Astrocyte (in vitro differentiated cells and primary cell): Measurements from ENCODE around the gene B4GALNT2. TPM values are rescaled to one million over a fixed set of nuclear protein-coding genes. Genes with fewer than 3 reads are reported as not detected.

Source experiments
- DNase-seq: peaks from one replicate; pipeline ENCODE4 v3.0.0-alpha.2; 2010; ENCODE audit warnings: low read depth
- FAIRE-seq: peaks from 2 replicates; lab custom pipeline; 2011; peaks lifted over from hg19 to GRCh38; lab: Jason Lieb, UNC
- H2AFZ ChIP-seq: 2 replicates; pipeline ENCODE4 v1.6.0; 2012; ENCODE audit warnings: low read depth, low read length, inconsistent platforms
- H3K27ac ChIP-seq: 2 replicates; pipeline ENCODE4 v1.5.1; 2011; ENCODE audit warnings: low read depth, low read length, inconsistent platforms
- H3K27me3 ChIP-seq: 2 replicates; pipeline ENCODE4 v1.6.0; 2011; ENCODE audit warnings: low read length, inconsistent platforms; ENCODE audit not compliant: insufficient read depth
- H3K36me3 ChIP-seq: 2 replicates; pipeline ENCODE4 v1.5.1; 2011; ENCODE audit warnings: low read length, inconsistent platforms; ENCODE audit not compliant: insufficient read depth
- H3K4me1 ChIP-seq: 2 replicates; pipeline ENCODE4 v1.5.1; 2011; ENCODE audit warnings: low read length, inconsistent platforms; ENCODE audit not compliant: insufficient read depth
- H3K4me2 ChIP-seq: 2 replicates; pipeline ENCODE4 v1.6.0; 2012; ENCODE audit warnings: low read length, inconsistent platforms
- H3K4me3 ChIP-seq: 2 replicates; pipeline ENCODE4 v1.5.1; 2011; ENCODE audit warnings: low read depth, mild to moderate bottlenecking, low read length, inconsistent platforms; ENCODE audit not compliant: insufficient read depth
- H3K79me2 ChIP-seq: 2 replicates; pipeline ENCODE4 v1.6.0; 2012; ENCODE audit warnings: mild to moderate bottlenecking, low read length, inconsistent platforms; ENCODE audit not compliant: insufficient read depth
- H3K9ac ChIP-seq: 2 replicates; pipeline ENCODE4 v1.6.0; 2012; ENCODE audit warnings: mild to moderate bottlenecking, low read length, inconsistent platforms
- H3K9me3 ChIP-seq: 2 replicates; pipeline ENCODE4 v1.5.1; 2012; ENCODE audit warnings: low read depth, mild to moderate bottlenecking, low read length, inconsistent platforms; ENCODE audit not compliant: insufficient read depth
- H4K20me1 ChIP-seq: 2 replicates; pipeline ENCODE4 v1.6.0; 2012; ENCODE audit warnings: low read length, inconsistent platforms; ENCODE audit not compliant: insufficient read depth
- H3K27ac Mint-ChIP-seq: one replicate; pipeline ENCODE4 v1.8.0; 2021; ENCODE audit warnings: mild to moderate bottlenecking, mixed read lengths; ENCODE audit not compliant: unreplicated experiment
- H3K27me3 Mint-ChIP-seq: one replicate; pipeline ENCODE4 v1.8.0; 2021; ENCODE audit warnings: low read depth, mixed read lengths; ENCODE audit not compliant: unreplicated experiment
- H3K36me3 Mint-ChIP-seq: one replicate; pipeline ENCODE4 v1.8.0; 2021; ENCODE audit warnings: low read depth, mixed read lengths; ENCODE audit not compliant: unreplicated experiment
- H3K4me1 Mint-ChIP-seq: one replicate; pipeline ENCODE4 v1.8.0; 2021; ENCODE audit warnings: low read depth, mixed read lengths; ENCODE audit not compliant: unreplicated experiment
- H3K4me3 Mint-ChIP-seq: one replicate; pipeline ENCODE4 v1.8.0; 2021; ENCODE audit warnings: mild to moderate bottlenecking, moderate library complexity, mixed read lengths; ENCODE audit not compliant: unreplicated experiment
- H3K9me3 Mint-ChIP-seq: one replicate; pipeline ENCODE4 v1.8.0; 2021; ENCODE audit warnings: mild to moderate bottlenecking, mixed read lengths; ENCODE audit not compliant: unreplicated experiment
- EZH2 ChIP-seq: IDR thresholded peaks from 2 replicates; pipeline ENCODE4 v1.6.1; 2012; ENCODE audit warnings: mild to moderate bottlenecking, low read length, inconsistent platforms; ENCODE audit not compliant: insufficient read depth
- total RNA-seq: library from RNA; stranded (reverse); gene quantifications from 2 replicates; pipeline ENCODE4 v1.2.1, GENCODE V29; 2021
- TF ChIP-seq, protein P1 (sequence below): IDR thresholded peaks from 2 replicates; pipeline ENCODE4 v1.5.1; 2011; ENCODE audit warnings: low read depth, mild to moderate bottlenecking, inconsistent platforms, low read length, moderate library complexity; ENCODE audit not compliant: insufficient read depth

Gene B4GALNT2
- total RNA-seq, 1 donor from 2014 or later, result not detected

DNA sequence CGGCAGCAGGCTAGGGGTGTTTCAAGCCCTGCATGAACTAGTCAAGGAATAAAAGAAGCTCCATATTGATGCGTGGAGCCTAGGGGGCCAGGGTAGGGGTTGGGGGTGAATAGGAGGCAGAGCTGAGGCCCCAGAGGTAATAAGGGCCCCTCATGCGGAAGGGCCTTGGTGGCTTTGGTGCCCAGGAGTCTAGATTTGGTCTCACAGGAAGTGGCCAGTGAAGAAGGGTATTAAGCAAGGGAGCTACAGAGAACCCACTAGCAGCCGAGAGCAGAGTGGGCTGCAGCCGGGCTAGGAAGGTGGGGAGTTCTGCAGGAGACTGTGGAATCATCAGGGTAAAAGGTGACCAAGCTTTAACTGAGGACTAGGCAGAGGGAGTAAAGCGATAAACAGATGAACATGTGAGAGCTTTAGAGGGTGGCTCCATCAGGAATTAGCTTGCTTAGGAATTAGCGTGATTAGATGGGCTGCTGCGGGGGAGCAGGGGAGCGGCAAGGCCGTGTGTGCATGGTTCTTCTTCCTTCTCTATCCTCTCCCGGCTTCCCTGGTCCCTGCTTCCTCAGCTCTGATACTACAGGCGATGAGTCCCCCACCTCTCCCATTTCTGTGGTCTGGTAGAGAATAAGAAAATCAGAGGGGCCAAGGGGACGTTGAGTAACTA is 68.0 kb downstream of the B4GALNT2 start:
- H3K27me3 Mint-ChIP-seq, result peaks cover 6% of the 10 kb centered on the region
- H3K9me3 Mint-ChIP-seq, result peaks cover 11% of the 10 kb centered on the region
- H3K4me3 Mint-ChIP-seq, result no peak overlapping the region
- no peak overlapping the region for H2AFZ ChIP-seq
- H3K36me3 ChIP-seq, result no peaks in the 10 kb centered on the region
- DNase-seq, result no peak
- H3K27ac ChIP-seq, result no peak overlapping the region
- no peaks in the 10 kb centered on the region for H3K9me3 ChIP-seq
- peaks cover 10% of the 10 kb centered on the region for H3K4me1 ChIP-seq
- FAIRE-seq, result no peak
- peak overlapping the region; percentile 26 for H3K27ac Mint-ChIP-seq
- TF ChIP-seq, protein P1, sequence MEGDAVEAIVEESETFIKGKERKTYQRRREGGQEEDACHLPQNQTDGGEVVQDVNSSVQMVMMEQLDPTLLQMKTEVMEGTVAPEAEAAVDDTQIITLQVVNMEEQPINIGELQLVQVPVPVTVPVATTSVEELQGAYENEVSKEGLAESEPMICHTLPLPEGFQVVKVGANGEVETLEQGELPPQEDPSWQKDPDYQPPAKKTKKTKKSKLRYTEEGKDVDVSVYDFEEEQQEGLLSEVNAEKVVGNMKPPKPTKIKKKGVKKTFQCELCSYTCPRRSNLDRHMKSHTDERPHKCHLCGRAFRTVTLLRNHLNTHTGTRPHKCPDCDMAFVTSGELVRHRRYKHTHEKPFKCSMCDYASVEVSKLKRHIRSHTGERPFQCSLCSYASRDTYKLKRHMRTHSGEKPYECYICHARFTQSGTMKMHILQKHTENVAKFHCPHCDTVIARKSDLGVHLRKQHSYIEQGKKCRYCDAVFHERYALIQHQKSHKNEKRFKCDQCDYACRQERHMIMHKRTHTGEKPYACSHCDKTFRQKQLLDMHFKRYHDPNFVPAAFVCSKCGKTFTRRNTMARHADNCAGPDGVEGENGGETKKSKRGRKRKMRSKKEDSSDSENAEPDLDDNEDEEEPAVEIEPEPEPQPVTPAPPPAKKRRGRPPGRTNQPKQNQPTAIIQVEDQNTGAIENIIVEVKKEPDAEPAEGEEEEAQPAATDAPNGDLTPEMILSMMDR, result no peak
- TF ChIP-seq EZH2, result no peak
- no peak overlapping the region for H3K4me2 ChIP-seq
- H3K4me3 ChIP-seq, result no peak overlapping the region
- no peaks in the 10 kb centered on the region for H4K20me1 ChIP-seq
- H3K79me2 ChIP-seq, result no peaks in the 10 kb centered on the region
- peaks cover 6% of the 10 kb centered on the region for H3K4me1 Mint-ChIP-seq
- no peak overlapping the region for H3K9ac ChIP-seq
- no peaks in the 10 kb centered on the region for H3K36me3 Mint-ChIP-seq
- no peaks in the 10 kb centered on the region for H3K27me3 ChIP-seq

DNA sequence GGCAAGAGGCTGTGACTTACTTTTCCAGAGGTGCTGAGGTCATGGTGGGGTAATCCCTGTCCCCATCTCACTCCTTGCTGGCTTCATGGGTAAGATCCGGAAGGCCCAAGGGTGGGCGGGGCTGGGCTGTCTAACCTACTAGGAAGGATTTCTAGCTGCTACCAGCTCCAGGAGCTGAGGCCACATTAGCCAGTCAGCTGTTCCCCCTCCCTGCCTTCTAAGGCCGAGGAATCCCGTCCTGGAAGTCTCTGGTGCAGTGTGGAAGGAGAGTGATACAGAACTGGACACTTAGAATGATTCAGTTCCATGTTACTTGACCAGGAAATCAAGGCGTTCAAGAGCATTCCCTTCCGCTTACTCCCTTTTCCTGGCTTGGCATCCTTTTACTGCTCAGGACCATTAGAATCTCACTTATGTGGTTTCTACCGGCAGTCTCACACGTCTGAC is 68.9 kb downstream of the B4GALNT2 start:
- TF ChIP-seq, protein P1, result no peak
- TF ChIP-seq EZH2, result no peak
- no peaks in the 10 kb centered on the region for H3K79me2 ChIP-seq
- H3K9me3 Mint-ChIP-seq, result peaks cover 11% of the 10 kb centered on the region
- peak overlapping the region; percentile 23 for H3K27ac ChIP-seq
- H2AFZ ChIP-seq, result peak overlapping the region; percentile 32
- peaks cover 15% of the 10 kb centered on the region for H3K27me3 Mint-ChIP-seq
- no peak overlapping the region for H3K27ac Mint-ChIP-seq
- no peaks in the 10 kb centered on the region for H3K36me3 Mint-ChIP-seq
- peak; percentile 90 for DNase-seq
- peak; percentile 47 for FAIRE-seq
- H3K36me3 ChIP-seq, result no peaks in the 10 kb centered on the region
- H3K4me3 Mint-ChIP-seq, result no peak overlapping the region
- H3K9me3 ChIP-seq, result no peaks in the 10 kb centered on the region
- H4K20me1 ChIP-seq, result no peaks in the 10 kb centered on the region
- H3K4me1 ChIP-seq, result peaks cover 10% of the 10 kb centered on the region
- peaks cover 6% of the 10 kb centered on the region for H3K4me1 Mint-ChIP-seq
- peak overlapping the region; percentile 47 for H3K4me2 ChIP-seq
- no peak overlapping the region for H3K4me3 ChIP-seq
- no peaks in the 10 kb centered on the region for H3K27me3 ChIP-seq
- H3K9ac ChIP-seq, result no peak overlapping the region

DNA sequence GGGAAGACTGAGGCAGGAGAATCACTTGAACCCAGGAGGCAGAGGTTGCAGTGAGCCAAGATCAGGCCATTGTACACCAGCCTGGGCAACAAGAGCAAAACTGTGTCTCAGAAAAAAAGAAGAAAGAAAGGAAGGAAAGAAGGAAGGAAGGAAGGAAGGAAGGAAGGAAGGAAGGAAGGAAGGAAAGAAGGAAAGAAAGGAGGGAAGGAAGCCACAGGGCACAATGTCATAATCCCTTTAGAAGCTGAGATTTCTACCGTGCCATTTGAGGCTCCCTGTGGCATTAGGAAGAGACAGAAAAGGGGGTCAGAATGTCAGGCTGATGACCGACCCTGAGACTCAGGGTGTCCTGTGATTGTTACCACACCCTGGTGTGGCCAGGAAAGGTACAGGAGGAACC is 71.2 kb downstream of the B4GALNT2 start:
- Histone ChIP-seq H3K27ac (no peak overlapping the region), H3K4me3 (no peak overlapping the region), H3K4me1 (peaks cover 10% of the 10 kb centered on the region), H3K36me3 (no peaks in the 10 kb centered on the region), H3K9me3 (no peaks in the 10 kb centered on the region), H4K20me1 (no peaks in the 10 kb centered on the region), H3K4me2 (no peak overlapping the region), H3K79me2 (no peaks in the 10 kb centered on the region), H2AFZ (no peak overlapping the region), H3K9ac (no peak overlapping the region), H3K27me3 (no peaks in the 10 kb centered on the region)
- H3K27ac Mint-ChIP-seq, result no peak overlapping the region
- H3K27me3 Mint-ChIP-seq, result peaks cover 22% of the 10 kb centered on the region
- peaks cover 11% of the 10 kb centered on the region for H3K9me3 Mint-ChIP-seq
- peaks cover 6% of the 10 kb centered on the region for H3K4me1 Mint-ChIP-seq
- DNase-seq (no peak), FAIRE-seq (no peak)
- no peaks in the 10 kb centered on the region for H3K36me3 Mint-ChIP-seq
- H3K4me3 Mint-ChIP-seq, result no peak overlapping the region
- TF ChIP-seq EZH2, result no peak
- TF ChIP-seq, protein P1, result no peak
